MCF 10A (cell line): ENCODE results near the gene SCD. TPM values are rescaled to one million over a fixed set of nuclear protein-coding genes. Genes with fewer than 3 reads are reported as not detected.

Source experiments
- BruUV-seq: library from RNA; stranded (reverse); fragments of 400-500 nt; replicated peaks from 2 replicates; lab custom pipeline; 2021; lab: Mats Ljungman, UMichigan
- CTCF ChIA-PET: fragments of 300-600 bp; sonication (Branson Sonifier 250); formaldehyde crosslinking; extraction: SDS; loops from one replicate; lab custom pipeline; 2021; ENCODE audit warnings: antibody characterized with exemption, inconsistent platforms; lab: Yijun Ruan, JAX
- POLR2A ChIA-PET: fragments of 300-600, 350-650 bp; sonication (Branson Sonifier 250); formaldehyde crosslinking; extraction: SDS; loops from one replicate; lab custom pipeline; 2020; ENCODE audit warnings: antibody characterized with exemption, inconsistent platforms; lab: Yijun Ruan, JAX
- DNase-seq: peaks from one replicate; pipeline ENCODE4 v3.0.0-alpha.2; 2018; ENCODE audit not compliant: unreplicated experiment
- H3K27ac Mint-ChIP-seq: one replicate; pipeline ENCODE4 v1.8.0; 2022; ENCODE audit warnings: mild to moderate bottlenecking, low read depth, mixed read lengths; ENCODE audit not compliant: unreplicated experiment
- H3K27me3 Mint-ChIP-seq: one replicate; pipeline ENCODE4 v1.8.0; 2022; ENCODE audit warnings: mixed read lengths; ENCODE audit not compliant: insufficient read depth, unreplicated experiment
- H3K36me3 Mint-ChIP-seq: one replicate; pipeline ENCODE4 v1.8.0; 2022; ENCODE audit warnings: mild to moderate bottlenecking, moderate library complexity, mixed read lengths; ENCODE audit not compliant: insufficient read depth, unreplicated experiment
- H3K4me1 Mint-ChIP-seq: one replicate; pipeline ENCODE4 v1.8.0; 2022; ENCODE audit warnings: mixed read lengths; ENCODE audit not compliant: insufficient read depth, unreplicated experiment
- H3K4me3 Mint-ChIP-seq: one replicate; pipeline ENCODE4 v1.8.0; 2022; ENCODE audit warnings: mild to moderate bottlenecking, moderate library complexity, mixed read lengths; ENCODE audit not compliant: unreplicated experiment
- H3K9me3 Mint-ChIP-seq: one replicate; pipeline ENCODE4 v1.8.0; 2022; ENCODE audit warnings: mixed read lengths; ENCODE audit not compliant: unreplicated experiment
- CTCF ChIP-seq: fragments of 200-600 bp; IDR thresholded peaks from one replicate; pipeline ENCODE4 v1.8.0; 2022; ENCODE audit warnings: antibody characterized with exemption, mild to moderate bottlenecking; ENCODE audit not compliant: unreplicated experiment
- intact Hi-C: fragments of 100-400 bp; cut with micrococcal nuclease; formaldehyde crosslinking; loops from 2 replicates; pipeline ENCODE4 v1.14.1; 2022
- total RNA-seq: library from RNA; stranded (reverse); gene quantifications from 2 replicates; pipeline ENCODE4 v1.2.3, GENCODE V29; 2022

Gene SCD
- total RNA-seq, 1 experiment from 2014 or later: 179 TPM

- Mint-ChIP-seq H3K27ac (no peak overlapping the region), H3K36me3 (peaks cover 5% of the 10 kb centered on the region), H3K27me3 (no peaks in the 10 kb centered on the region), H3K4me3 (no peak overlapping the region), H3K9me3 (peaks cover 10% of the 10 kb centered on the region), H3K4me1 (no peaks in the 10 kb centered on the region)
- intact Hi-C loops: no loop called here
- TF ChIP-seq CTCF: no peak
- CTCF ChIA-PET: no interaction called here
- no peak for DNase-seq
- POLR2A ChIA-PET: interaction anchor here (1.1 kb wide), 1 partner anchor 18 kb away, joined by 6 read pairs; no protein-coding TSS in a partner anchor
- BruUV-seq: no TSS peak
Observed at GRCh38 chr10:100391163-100392002, 44.4 kb downstream of the SCD start.

- Mint-ChIP-seq H3K4me1 (no peaks in the 10 kb centered on the region), H3K27me3 (no peaks in the 10 kb centered on the region), H3K36me3 (peaks cover 5% of the 10 kb centered on the region), H3K4me3 (no peak overlapping the region), H3K27ac (no peak overlapping the region), H3K9me3 (peaks cover 8% of the 10 kb centered on the region)
- no peak for DNase-seq
- CTCF ChIA-PET: interaction anchor here (0.6 kb wide), 1 partner anchor 51 kb away, joined by 3 read pairs; no protein-coding TSS in a partner anchor
- no TSS peak for BruUV-seq
- intact Hi-C loops: no loop called here
- no peak for TF ChIP-seq CTCF
- POLR2A ChIA-PET: no interaction called here
Observed at GRCh38 chr10:100392686-100393003, 45.6 kb downstream of the SCD start.

- Mint-ChIP-seq H3K4me3 (no peak overlapping the region), H3K9me3 (no peaks in the 10 kb centered on the region), H3K27ac (no peak overlapping the region), H3K36me3 (peaks cover 5% of the 10 kb centered on the region), H3K4me1 (no peaks in the 10 kb centered on the region), H3K27me3 (no peaks in the 10 kb centered on the region)
- no TSS peak for BruUV-seq
- DNase-seq: no peak
- intact Hi-C loops: no loop called here
- no peak for TF ChIP-seq CTCF
- CTCF ChIA-PET: interaction anchor here (0.6 kb wide), 4 partner anchors 22 to 476 kb away, joined by 3 read pairs; no protein-coding TSS in a partner anchor
- POLR2A ChIA-PET: interaction anchor here (0.6 to 0.7 kb wide), 2 partner anchors 25 to 109 kb away, joined by 3 read pairs; no protein-coding TSS in a partner anchor
Observed at GRCh38 chr10:100395626-100396025, 48.6 kb downstream of the SCD start.

GRCh38 chr10:100396605-100397004, 49.6 kb downstream of the SCD start:
- ChIA-PET POLR2A (no interaction called here), CTCF (interaction anchor here (0.6 to 0.7 kb wide), 2 partner anchors 90 to 475 kb away, joined by 3 to 4 read pairs; no protein-coding TSS in a partner anchor)
- H3K27ac Mint-ChIP-seq: no peak overlapping the region
- H3K4me3 Mint-ChIP-seq: no peak overlapping the region
- TF ChIP-seq CTCF: no peak
- no peak for DNase-seq
- peaks cover 5% of the 10 kb centered on the region for H3K36me3 Mint-ChIP-seq
- no peaks in the 10 kb centered on the region for H3K27me3 Mint-ChIP-seq
- no TSS peak for BruUV-seq
- intact Hi-C loops: no loop called here
- no peaks in the 10 kb centered on the region for H3K9me3 Mint-ChIP-seq
- no peaks in the 10 kb centered on the region for H3K4me1 Mint-ChIP-seq
